ENCODE results near the gene FCN2. TPM values are rescaled to one million over a fixed set of nuclear protein-coding genes. Genes with fewer than 3 reads are reported as not detected.

Gene FCN2
- polyA plus RNA-seq, 2 of the 4 experiments (the other 2 are of a cell fraction), result not detected

DNA sequence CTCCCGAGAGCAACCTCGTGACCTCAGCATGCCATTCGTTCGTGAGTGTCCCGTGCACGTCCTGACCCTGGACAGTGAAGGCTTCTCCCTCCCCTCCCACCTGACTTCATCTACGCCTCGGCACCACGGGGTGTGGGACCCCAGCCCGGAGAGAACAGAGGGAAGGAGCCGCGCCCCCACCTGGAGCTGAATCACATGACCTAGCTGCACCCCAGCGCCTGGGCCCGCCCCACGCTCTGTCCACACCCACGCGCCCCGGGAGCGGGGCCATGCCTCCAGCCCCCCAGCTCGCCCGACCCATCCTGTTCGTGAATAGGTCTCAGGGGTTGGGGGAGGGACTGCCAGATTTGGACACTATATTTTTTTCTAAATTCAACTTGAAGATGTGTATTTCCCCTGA lies 38.3 kb upstream of the FCN2 start (continued):
- TF ChIP-seq BCL3 (IDR thresholded peaks at IDR 0.05) (no peak), NPAS2 (CRISPR knock-in tag; IDR thresholded peaks at IDR 0.05; ENCODE audit: borderline replicate concordance) (no peak), HOXA7 (CRISPR knock-in tag; IDR thresholded peaks at IDR 0.05) (no peak), SMC3 (IDR thresholded peaks at IDR 0.05) (no peak)

GRCh38 chr9:134843740-134844139 lies 36.9 kb upstream of the FCN2 start:
- H3K4me1 ChIP-seq, result no peaks in the 10 kb centered on the region
- DNase-seq (ENCODE audit: low read depth in 1 of 2, low spot score in 1 of 2) (no peak), FAIRE-seq (no peak), ATAC-seq (no peak)
- CTCF ChIA-PET, result no interaction called here
- TF ChIP-seq JUN (IDR thresholded peaks at IDR 0.05) (no peak), NPAS2 (CRISPR knock-in tag; IDR thresholded peaks at IDR 0.05; ENCODE audit: borderline replicate concordance) (no peak), CBX2 (IDR thresholded peaks at IDR 0.05; ENCODE audit: borderline replicate concordance, low read depth) (no peak), HOXA7 (CRISPR knock-in tag; IDR thresholded peaks at IDR 0.05) (no peak)
- no peak overlapping the region for H3K4me2 ChIP-seq
- WGBS (ENCODE audit: missing lambda C conversion rate), result 74% methylated on average over 18 of the region's 18 CpGs
- peaks cover 6% of the 10 kb centered on the region; the same call in 2 of the 3 replicates for H3K9me3 ChIP-seq
- H3K27ac ChIP-seq, result no peak overlapping the region
- no peak overlapping the region for H3K4me3 ChIP-seq
- POLR2A ChIA-PET, result no interaction called here

DNA sequence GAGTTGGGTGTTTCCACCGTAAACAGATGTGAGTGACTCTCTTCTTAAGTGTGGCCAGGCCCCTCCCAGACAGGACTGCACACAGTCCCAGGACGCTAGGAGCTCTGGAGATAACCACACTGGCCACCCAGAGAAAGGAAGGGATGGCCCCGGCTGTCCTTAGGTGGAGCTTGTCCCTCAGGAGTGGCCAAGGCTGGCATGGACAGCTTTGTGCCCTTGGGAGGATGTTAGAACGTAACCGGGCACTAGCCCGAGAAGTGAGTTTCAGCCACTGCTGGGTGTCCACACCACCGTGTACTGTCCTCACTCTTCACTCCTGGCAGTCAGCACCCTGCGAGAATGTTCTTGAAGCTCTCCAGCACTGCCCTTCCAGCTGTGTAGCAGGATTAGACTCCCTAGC lies 35.8 kb upstream of the FCN2 start:
- ChIA-PET CTCF (no interaction called here), POLR2A (no interaction called here)
- peaks cover 17% of the 10 kb centered on the region for H3K9me3 ChIP-seq
- FAIRE-seq (no peak), DNase-seq (ENCODE audit: low read depth in 1 of 2, low spot score in 1 of 2) (no peak), ATAC-seq (peak in 1 of 2 experiments; percentile 34; a peak in 2 of 6 replicates)
- no peak overlapping the region for H3K27ac ChIP-seq
- TF ChIP-seq NFE2L2 (conservative IDR thresholded peaks at IDR 0.05; ENCODE audit: low read length) (no peak), MYC (IDR thresholded peaks at IDR 0.05; ENCODE audit: borderline replicate concordance, low read length) (no peak), POLR2A (IDR thresholded peaks at IDR 0.05; ENCODE audit: low read length) (no peak), HOXA7 (CRISPR knock-in tag; IDR thresholded peaks at IDR 0.05) (no peak), RCOR1 (IDR thresholded peaks at IDR 0.05; ENCODE audit: low read depth, low read length) (no peak), CBX8 (IDR thresholded peaks at IDR 0.05) (no peak), EHF (CRISPR knock-in tag; IDR thresholded peaks at IDR 0.05) (no peak), GATA3 (IDR thresholded peaks at IDR 0.05; ENCODE audit: borderline replicate concordance) (no peak), PHF8 (IDR thresholded peaks at IDR 0.05; ENCODE audit: borderline replicate concordance, low read depth) (no peak), ESRRA (IDR thresholded peaks at IDR 0.05; ENCODE audit: borderline replicate concordance, low read length) (no peak), HOXB5 (CRISPR knock-in tag; IDR thresholded peaks at IDR 0.05) (no peak), KDM5A (IDR thresholded peaks at IDR 0.05) (no peak), POLR2AphosphoS2 (conservative IDR thresholded peaks at IDR 0.05; ENCODE audit: low read length) (no peak), JUNB (IDR thresholded peaks at IDR 0.05) (no peak), FOXS1 (CRISPR knock-in tag; IDR thresholded peaks at IDR 0.05) (no peak), MAZ (IDR thresholded peaks at IDR 0.05; ENCODE audit: borderline replicate concordance, low read depth, low read length) (no peak), RAD21 (conservative IDR thresholded peaks at IDR 0.05 in 1 of 2, IDR thresholded peaks at IDR 0.05 in 1 of 2) (no peak), EHMT2 (IDR thresholded peaks at IDR 0.05; ENCODE audit: low read depth) (no peak), TFCP2L1 (CRISPR knock-in tag; IDR thresholded peaks at IDR 0.05) (no peak), BCL3 (IDR thresholded peaks at IDR 0.05) (no peak)
- no peak overlapping the region for H3K4me3 ChIP-seq
- H3K4me1 ChIP-seq, result no peaks in the 10 kb centered on the region
- H3K4me2 ChIP-seq, result no peak overlapping the region
- 69% methylated on average over 8 of the region's 8 CpGs for WGBS (ENCODE audit: missing lambda C conversion rate)

All from A549 (cell line).